Measurements from ENCODE around the gene DIAPH2. TPM values are rescaled to one million over a fixed set of nuclear protein-coding genes. Genes with fewer than 3 reads are reported as not detected.

DIAPH2 gene
- total and polyA plus RNA-seq, 7 donors: 2.6 to 19.2 (median 11.5) TPM

DNA sequence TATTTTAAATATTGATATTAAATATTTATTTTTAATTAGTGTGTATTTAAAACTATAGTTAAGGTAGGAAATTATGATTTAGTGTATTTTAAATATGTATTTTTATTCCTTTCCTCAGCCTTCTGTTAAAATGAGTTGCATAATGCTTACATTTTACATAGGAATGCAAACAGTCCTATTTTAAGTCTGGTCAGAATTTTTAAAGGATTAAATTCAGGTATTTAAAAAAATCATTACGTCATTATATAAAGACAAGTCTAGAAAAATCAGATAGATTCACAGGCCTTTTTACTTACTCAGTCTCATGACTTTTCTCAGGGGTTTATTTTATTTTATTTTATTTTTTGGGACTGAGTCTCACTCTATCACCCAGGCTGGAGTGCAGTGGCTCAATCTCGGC is 148.7 kb downstream of the DIAPH2 start:
- DNase-seq (no peak), ATAC-seq (no peak)
- intact Hi-C loops (cut with DNase I): no loop called here
- Histone ChIP-seq H3K27ac (no peak overlapping the region), H3K36me3 (ENCODE audit: insufficient read depth in 1 of 2, low read depth in 1 of 2) (no peaks in the 10 kb centered on the region), H3K4me3 (no peak overlapping the region), H3K27me3 (ENCODE audit: insufficient read depth in 3 of 3, low read length in 2 of 3) (no peaks in the 10 kb centered on the region), H3K9me3 (no peaks in the 10 kb centered on the region), H3K4me1 (peaks cover 4% of the 10 kb centered on the region)
- WGBS, 3 donors: 87 to 98% (median 97%) methylated on average over 2 of the region's 2 CpGs
- TF ChIP-seq, protein P1, sequence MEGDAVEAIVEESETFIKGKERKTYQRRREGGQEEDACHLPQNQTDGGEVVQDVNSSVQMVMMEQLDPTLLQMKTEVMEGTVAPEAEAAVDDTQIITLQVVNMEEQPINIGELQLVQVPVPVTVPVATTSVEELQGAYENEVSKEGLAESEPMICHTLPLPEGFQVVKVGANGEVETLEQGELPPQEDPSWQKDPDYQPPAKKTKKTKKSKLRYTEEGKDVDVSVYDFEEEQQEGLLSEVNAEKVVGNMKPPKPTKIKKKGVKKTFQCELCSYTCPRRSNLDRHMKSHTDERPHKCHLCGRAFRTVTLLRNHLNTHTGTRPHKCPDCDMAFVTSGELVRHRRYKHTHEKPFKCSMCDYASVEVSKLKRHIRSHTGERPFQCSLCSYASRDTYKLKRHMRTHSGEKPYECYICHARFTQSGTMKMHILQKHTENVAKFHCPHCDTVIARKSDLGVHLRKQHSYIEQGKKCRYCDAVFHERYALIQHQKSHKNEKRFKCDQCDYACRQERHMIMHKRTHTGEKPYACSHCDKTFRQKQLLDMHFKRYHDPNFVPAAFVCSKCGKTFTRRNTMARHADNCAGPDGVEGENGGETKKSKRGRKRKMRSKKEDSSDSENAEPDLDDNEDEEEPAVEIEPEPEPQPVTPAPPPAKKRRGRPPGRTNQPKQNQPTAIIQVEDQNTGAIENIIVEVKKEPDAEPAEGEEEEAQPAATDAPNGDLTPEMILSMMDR (IDR thresholded peaks at IDR 0.05): no peak

DNA sequence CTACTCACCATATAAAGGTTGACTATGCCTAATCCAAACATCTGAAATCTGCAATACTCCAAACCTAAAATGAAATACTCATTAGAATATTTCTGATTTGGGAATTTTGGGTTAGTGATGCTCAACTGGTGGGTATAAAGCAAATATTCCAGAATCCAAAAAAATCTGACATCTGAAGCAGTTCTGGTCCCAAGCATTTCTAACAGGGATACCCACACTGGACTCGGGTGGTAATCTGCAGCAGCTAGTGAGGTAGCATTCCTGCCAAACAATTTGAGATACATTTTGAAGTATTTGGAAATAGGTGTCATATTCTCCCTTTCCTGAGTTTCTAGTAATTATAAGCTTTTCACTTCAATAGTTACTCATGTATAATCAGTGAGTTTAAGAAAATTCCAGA is 149.5 kb downstream of the DIAPH2 start:
- 70 to 95% (median 77%) methylated on average over 1 of the region's 1 CpG for WGBS, 3 donors
- Histone ChIP-seq H3K27ac (no peak overlapping the region), H3K9me3 (no peaks in the 10 kb centered on the region), H3K27me3 (ENCODE audit: insufficient read depth in 3 of 3, low read length in 2 of 3) (no peaks in the 10 kb centered on the region), H3K4me3 (no peak overlapping the region), H3K36me3 (ENCODE audit: insufficient read depth in 1 of 2, low read depth in 1 of 2) (no peaks in the 10 kb centered on the region), H3K4me1 (peaks cover 7% of the 10 kb centered on the region)
- ATAC-seq (no peak), DNase-seq (no peak)
- TF ChIP-seq, protein P1 (IDR thresholded peaks at IDR 0.05): no peak
- intact Hi-C loops (cut with DNase I): no loop called here

DNA sequence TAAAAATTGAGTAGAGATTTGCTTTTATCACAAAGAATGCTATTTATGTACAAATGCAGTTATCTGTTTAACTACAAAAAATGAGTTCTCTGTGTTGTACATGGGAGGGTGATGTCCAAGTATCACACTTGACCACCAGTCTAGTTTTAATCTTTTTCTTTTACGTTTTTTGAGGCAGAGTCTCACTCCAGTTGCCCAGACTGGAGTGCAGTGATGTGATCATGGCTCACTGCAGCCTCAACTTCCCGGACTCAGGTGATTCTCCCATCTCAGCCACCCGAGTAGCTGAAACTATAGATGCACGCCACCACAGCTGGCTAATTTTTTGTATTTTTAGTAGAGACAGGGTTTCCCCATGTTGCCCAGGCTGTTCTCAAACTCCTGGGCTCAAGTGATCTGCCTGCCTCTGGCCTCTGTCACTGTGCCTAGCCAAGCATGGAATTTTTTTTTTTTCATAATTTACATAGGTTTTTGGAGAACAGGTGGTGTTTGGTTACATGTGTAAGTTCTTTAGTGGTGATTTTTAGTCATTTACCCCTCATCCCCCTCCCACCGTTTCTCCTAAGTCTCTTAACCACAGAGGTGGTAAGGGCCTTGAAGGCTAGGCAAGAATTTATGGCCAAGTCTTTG is 151.1 kb downstream of the DIAPH2 start:
- no peaks in the 10 kb centered on the region for H3K36me3 ChIP-seq (ENCODE audit: insufficient read depth in 1 of 2, low read depth in 1 of 2)
- DNase-seq (no peak), ATAC-seq (no peak)
- H3K4me1 ChIP-seq: peaks cover 7% of the 10 kb centered on the region
- WGBS, 3 donors: 66 to 87% (median 75%) methylated on average over 5 of the region's 5 CpGs
- H3K27me3 ChIP-seq (ENCODE audit: insufficient read depth in 3 of 3, low read length in 2 of 3): no peaks in the 10 kb centered on the region
- no peak overlapping the region for H3K27ac ChIP-seq
- H3K4me3 ChIP-seq: no peak overlapping the region
- intact Hi-C loops (cut with DNase I): no loop called here
- TF ChIP-seq, protein P1 (IDR thresholded peaks at IDR 0.05): no peak
- no peaks in the 10 kb centered on the region for H3K9me3 ChIP-seq

DNA sequence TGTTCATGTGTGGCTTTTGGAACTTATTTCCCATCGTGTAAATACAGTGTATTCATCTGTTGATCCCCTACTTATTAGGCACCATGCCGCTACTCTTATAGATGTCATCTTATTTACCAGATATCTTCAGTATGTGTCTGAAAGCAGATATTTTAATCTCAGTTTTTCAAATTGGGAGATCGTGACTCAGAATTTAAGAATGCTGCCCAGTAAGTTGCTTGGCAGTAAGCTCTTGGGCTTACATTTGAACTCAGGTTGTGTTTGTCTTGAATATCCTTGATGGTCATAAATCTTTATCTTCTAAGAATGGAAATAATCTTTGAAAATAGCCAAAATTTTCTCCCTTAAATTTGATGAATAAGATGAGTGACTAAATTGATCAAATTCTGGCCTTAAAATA is 153.2 kb downstream of the DIAPH2 start:
- Histone ChIP-seq H3K4me1 (peaks cover 11% of the 10 kb centered on the region), H3K9me3 (no peaks in the 10 kb centered on the region), H3K36me3 (ENCODE audit: insufficient read depth in 1 of 2, low read depth in 1 of 2) (no peaks in the 10 kb centered on the region), H3K27me3 (ENCODE audit: insufficient read depth in 3 of 3, low read length in 2 of 3) (no peaks in the 10 kb centered on the region), H3K4me3 (no peak overlapping the region), H3K27ac (peak overlapping the region; percentile 24)
- WGBS, 3 donors: 27 to 52% (median 52%) methylated on average over 3 of the region's 3 CpGs
- intact Hi-C loops (cut with DNase I): no loop called here
- DNase-seq (no peak), ATAC-seq (peak in 3 of 4 donors; percentile 50 to 68 (median 59))
- TF ChIP-seq, protein P1 (IDR thresholded peaks at IDR 0.05): no peak

DNA sequence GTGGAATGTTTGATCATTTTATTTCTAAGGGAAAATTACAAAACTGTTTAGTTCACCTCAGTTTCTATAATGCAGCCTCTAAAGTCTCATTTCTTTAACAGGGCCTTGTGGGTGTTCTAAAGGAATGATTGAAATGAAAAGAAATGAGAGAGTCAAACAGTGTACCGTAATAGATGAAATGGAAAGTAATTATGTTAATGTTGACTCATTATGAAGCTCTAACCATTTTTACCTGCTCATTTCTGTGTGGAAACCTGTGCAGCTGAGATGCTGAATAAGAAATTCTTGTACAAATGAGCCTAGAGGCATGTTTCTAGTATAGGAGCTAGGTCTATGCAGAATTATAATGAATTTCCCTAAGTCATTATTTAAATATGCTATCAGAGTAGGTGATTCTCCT is 153.9 kb downstream of the DIAPH2 start:
- intact Hi-C loops (cut with DNase I): no loop called here
- TF ChIP-seq, protein P1 (IDR thresholded peaks at IDR 0.05): no peak
- WGBS, 3 donors: 58 to 85% (median 60%) methylated on average over 1 of the region's 1 CpG
- Histone ChIP-seq H3K9me3 (no peaks in the 10 kb centered on the region), H3K27me3 (ENCODE audit: insufficient read depth in 3 of 3, low read length in 2 of 3) (no peaks in the 10 kb centered on the region), H3K4me3 (no peak overlapping the region), H3K4me1 (peaks cover 11% of the 10 kb centered on the region), H3K27ac (peak overlapping the region; percentile 24), H3K36me3 (ENCODE audit: insufficient read depth in 1 of 2, low read depth in 1 of 2) (no peaks in the 10 kb centered on the region)
- no peak for DNase-seq
- no peak for ATAC-seq

Measured in psoas muscle (tissue), 8 donors.